Upper lobe of left lung (tissue), 6 donors: ENCODE results near the gene HK2. TPM values are rescaled to one million over a fixed set of nuclear protein-coding genes. Genes with fewer than 3 reads are reported as not detected.

Experiments
- ATAC-seq, 2 donors: fragments of 200-7000 bp; cut with Tn5 transposase; one replicate each; pipeline ENCODE4 v1.9.1; 2022; ENCODE audit warnings: mild to moderate bottlenecking in 2 of 2, moderate library complexity in 2 of 2; ENCODE audit not compliant: low FRiP score in 2 of 2
- DNase-seq, 2 donors: peaks; one replicate each; pipeline ENCODE4 v3.0.0-alpha.2; 2019 to 2020
- H3K27ac ChIP-seq, 4 donors: fragments of 200-600 bp; sonication (generic); one replicate each; pipeline ENCODE4 v1.5.1; 2016 to 2019
- H3K27me3 ChIP-seq, 4 donors: fragments of 200-600 bp; sonication (generic); one replicate each; pipeline ENCODE4 v1.5.1; 2017 to 2019
- H3K36me3 ChIP-seq, 4 donors: fragments of 200-600 bp; sonication (generic); one replicate each; pipeline ENCODE4 v1.5.1; 2016 to 2019
- H3K4me1 ChIP-seq, 4 donors: fragments of 200-600 bp; sonication (generic); one replicate each; pipeline ENCODE4 v1.5.1; 2018 to 2019
- H3K4me3 ChIP-seq, 4 donors: fragments of 200-600 bp; sonication (generic); one replicate each; pipeline ENCODE4 v1.5.1; 2017 to 2019; ENCODE audit warnings: mild to moderate bottlenecking in 2 of 4, moderate library complexity in 1 of 4
- H3K9me3 ChIP-seq, 4 donors: fragments of 200-600 bp; sonication (generic); one replicate each; pipeline ENCODE4 v1.5.1; 2018 to 2019
- EP300 ChIP-seq, 4 donors: sonication (generic); formaldehyde crosslinking; IDR thresholded peaks; one replicate each; pipeline ENCODE4 v1.5.1; 2017; ENCODE audit warnings: antibody characterized with exemption in 4 of 4, control low read depth in 2 of 4
- POLR2A ChIP-seq, 4 donors: fragments of 450-650 bp; IDR thresholded peaks; one replicate each; pipeline ENCODE4 v1.5.1; 2016 to 2017; ENCODE audit warnings: antibody characterized with exemption in 4 of 4, mild to moderate bottlenecking in 2 of 4
- POLR2AphosphoS5 ChIP-seq, 2 donors: sonication (generic); formaldehyde crosslinking; IDR thresholded peaks; one replicate each; pipeline ENCODE4 v1.5.1; 2017; ENCODE audit warnings: antibody characterized with exemption in 2 of 2
- WGBS, 2 donors: methylation state at CpG; one replicate each; pipeline ENCODE4 v1.1.5; 2017 to 2018; 5-methylcytosine and 5-hydroxymethylcytosine counted together
- total RNA-seq, 6 donors: library from RNA; depleted of rRNA in 4 of 6; stranded (reverse); fragments of >200 nt in 4 of 6; gene quantifications; one replicate each; pipeline versions ENCODE4 v1.1.0 to v1.2.1, GENCODE V29; 2016 to 2021
- TF ChIP-seq, protein P1 (sequence below), 6 experiments: fragments of 450-650 bp in 4 of 6; fragments of 200-600 bp in 2 of 6; sonication (generic) in 2 of 6; IDR thresholded peaks; one replicate each; pipeline ENCODE4 v1.5.1; 2016 to 2019; ENCODE audit warnings: antibody characterized with exemption in 6 of 6
- donor health status: DM: no; HTN: no; CAD: no; lungs with moderate emphysema.
- donor health status: DM: no; HTN: yes; CAD: no; lungs with severe emphysema.

Gene HK2
- total RNA-seq, 6 donors from 2014 or later = 29.0 to 98.8 (median 39.7) TPM

DNA sequence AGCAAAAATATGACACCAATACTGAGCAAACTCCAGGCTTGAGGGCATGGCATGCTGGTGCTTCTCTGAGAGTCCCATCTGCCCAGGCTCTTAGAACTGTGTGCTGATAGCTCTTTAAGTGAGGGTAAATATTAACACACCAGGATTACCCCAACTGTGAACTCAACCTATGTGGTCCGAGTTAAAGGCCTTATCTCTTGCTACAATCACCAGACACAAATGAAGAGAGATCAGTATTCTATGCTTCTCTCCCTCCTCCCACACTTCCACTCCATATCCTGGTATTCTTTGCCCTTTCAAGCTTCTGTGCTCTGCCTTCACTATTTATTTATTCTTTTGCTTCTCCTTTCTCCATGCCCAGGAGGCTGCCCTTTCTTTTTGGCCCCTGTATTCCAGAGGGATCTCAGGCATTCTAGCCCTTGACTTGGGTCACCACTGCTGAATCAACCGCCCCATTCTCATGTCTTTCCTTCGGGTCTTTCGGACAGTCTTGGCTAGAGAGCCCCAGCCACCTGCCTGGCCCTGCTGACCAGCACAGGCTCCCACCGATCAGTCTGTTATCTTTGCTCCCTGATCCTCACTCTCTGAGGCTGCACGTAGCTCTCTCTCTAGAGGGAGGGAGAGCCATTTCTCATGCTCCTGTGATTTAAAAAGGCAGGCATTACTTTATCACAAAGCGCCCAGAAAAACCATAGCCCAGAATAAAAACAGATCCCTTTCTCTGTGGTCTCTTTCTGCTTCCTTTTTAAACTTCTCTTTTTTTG lies 17.2 kb upstream of the HK2 start:
- ATAC-seq (peak; percentile 37 to 60), DNase-seq (no peak)
- Histone ChIP-seq H3K4me1 (peaks cover 0 to 7% (median 2%) of the 10 kb centered on the region in 4 donors), H3K4me3 (no peak overlapping the region), H3K9me3 (no peaks in the 10 kb centered on the region), H3K36me3 (no peaks in the 10 kb centered on the region), H3K27me3 (no peaks in the 10 kb centered on the region), H3K27ac (peak overlapping the region; percentile 19 to 77 (median 63))
- 26 to 30% methylated on average over 7 of the region's 7 CpGs for WGBS, 2 donors
- TF ChIP-seq, protein P1, sequence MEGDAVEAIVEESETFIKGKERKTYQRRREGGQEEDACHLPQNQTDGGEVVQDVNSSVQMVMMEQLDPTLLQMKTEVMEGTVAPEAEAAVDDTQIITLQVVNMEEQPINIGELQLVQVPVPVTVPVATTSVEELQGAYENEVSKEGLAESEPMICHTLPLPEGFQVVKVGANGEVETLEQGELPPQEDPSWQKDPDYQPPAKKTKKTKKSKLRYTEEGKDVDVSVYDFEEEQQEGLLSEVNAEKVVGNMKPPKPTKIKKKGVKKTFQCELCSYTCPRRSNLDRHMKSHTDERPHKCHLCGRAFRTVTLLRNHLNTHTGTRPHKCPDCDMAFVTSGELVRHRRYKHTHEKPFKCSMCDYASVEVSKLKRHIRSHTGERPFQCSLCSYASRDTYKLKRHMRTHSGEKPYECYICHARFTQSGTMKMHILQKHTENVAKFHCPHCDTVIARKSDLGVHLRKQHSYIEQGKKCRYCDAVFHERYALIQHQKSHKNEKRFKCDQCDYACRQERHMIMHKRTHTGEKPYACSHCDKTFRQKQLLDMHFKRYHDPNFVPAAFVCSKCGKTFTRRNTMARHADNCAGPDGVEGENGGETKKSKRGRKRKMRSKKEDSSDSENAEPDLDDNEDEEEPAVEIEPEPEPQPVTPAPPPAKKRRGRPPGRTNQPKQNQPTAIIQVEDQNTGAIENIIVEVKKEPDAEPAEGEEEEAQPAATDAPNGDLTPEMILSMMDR (IDR thresholded peaks at IDR 0.05) = no peak
- TF ChIP-seq POLR2AphosphoS5 (IDR thresholded peaks at IDR 0.05) = no peak
- no peak for TF ChIP-seq POLR2A (IDR thresholded peaks at IDR 0.05)
- no peak for TF ChIP-seq EP300 (IDR thresholded peaks at IDR 0.05)

DNA sequence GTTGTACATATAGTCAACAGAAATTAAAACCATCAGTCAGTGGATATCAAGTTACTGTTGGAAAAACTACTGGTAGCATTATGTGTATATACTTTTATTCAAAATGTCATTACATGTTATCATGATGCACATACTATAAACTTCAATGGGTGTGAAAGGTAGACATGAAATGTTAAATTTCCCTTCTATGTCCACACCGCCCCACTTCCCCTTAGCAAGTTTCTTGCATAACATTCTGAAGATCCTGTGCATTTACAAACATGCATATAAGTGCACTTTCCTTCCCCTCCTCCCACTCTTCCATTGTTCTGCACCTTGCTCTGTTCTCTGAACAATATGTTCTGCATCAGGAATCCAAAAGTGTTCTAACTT lies 16.6 kb upstream of the HK2 start:
- Histone ChIP-seq H3K27me3 (no peaks in the 10 kb centered on the region), H3K9me3 (no peaks in the 10 kb centered on the region), H3K36me3 (no peaks in the 10 kb centered on the region), H3K27ac (peak overlapping the region in 3 of 4 donors; percentile 59 to 77 (median 67)), H3K4me1 (peaks cover 0 to 7% (median 2%) of the 10 kb centered on the region in 4 donors), H3K4me3 (no peak overlapping the region)
- no peak for DNase-seq
- ATAC-seq = peak; percentile 15 to 56
- TF ChIP-seq, protein P1 (IDR thresholded peaks at IDR 0.05) = no peak
- TF ChIP-seq POLR2A (IDR thresholded peaks at IDR 0.05) (no peak), POLR2AphosphoS5 (IDR thresholded peaks at IDR 0.05) (no peak), EP300 (IDR thresholded peaks at IDR 0.05) (peak in 1 of 4 donors; percentile 20)
- WGBS, 2 donors = 57 to 67% methylated on average over 1 of the region's 1 CpG

GRCh38 chr2:74819702-74820101 lies 14.2 kb upstream of the HK2 start:
- H3K36me3 ChIP-seq = no peaks in the 10 kb centered on the region
- TF ChIP-seq, protein P1 (IDR thresholded peaks at IDR 0.05) = no peak
- TF ChIP-seq POLR2A (IDR thresholded peaks at IDR 0.05) (no peak), EP300 (IDR thresholded peaks at IDR 0.05) (no peak), POLR2AphosphoS5 (IDR thresholded peaks at IDR 0.05) (no peak)
- H3K27me3 ChIP-seq = no peaks in the 10 kb centered on the region
- no peaks in the 10 kb centered on the region for H3K9me3 ChIP-seq
- no peak overlapping the region for H3K4me3 ChIP-seq
- H3K27ac ChIP-seq = no peak overlapping the region
- no peak for ATAC-seq
- DNase-seq = no peak
- peaks cover 0 to 7% (median 2%) of the 10 kb centered on the region in 4 donors for H3K4me1 ChIP-seq

- H3K27ac ChIP-seq = no peak overlapping the region
- no peak for DNase-seq
- no peak overlapping the region for H3K4me3 ChIP-seq
- WGBS, 2 donors = 74 to 76% methylated on average over 3 of the region's 3 CpGs
- TF ChIP-seq POLR2A (IDR thresholded peaks at IDR 0.05) = no peak
- TF ChIP-seq EP300 (IDR thresholded peaks at IDR 0.05) = no peak
- no peak for TF ChIP-seq POLR2AphosphoS5 (IDR thresholded peaks at IDR 0.05)
- TF ChIP-seq, protein P1 (IDR thresholded peaks at IDR 0.05) = no peak
- peaks cover 0 to 5% (median 2%) of the 10 kb centered on the region in 4 donors for H3K4me1 ChIP-seq
- no peak for ATAC-seq
- no peaks in the 10 kb centered on the region for H3K36me3 ChIP-seq
- H3K9me3 ChIP-seq = no peaks in the 10 kb centered on the region
- no peaks in the 10 kb centered on the region for H3K27me3 ChIP-seq
Measured at GRCh38 chr2:74821177-74822126, 12.5 kb upstream of the HK2 start.
